H9 (cell line): ENCODE results near the gene CEBPE. TPM values are rescaled to one million over a fixed set of nuclear protein-coding genes. Genes with fewer than 3 reads are reported as not detected.

Source experiments
- DNase-seq: peaks from one replicate; pipeline ENCODE4 v3.0.0-alpha.2; 2017
- H2AFZ ChIP-seq: one replicate; pipeline ENCODE4 v1.6.1; 2013; ENCODE audit warnings: mild to moderate bottlenecking, low read length, control low read depth, moderate library complexity
- H2AK5ac ChIP-seq: 2 replicates; pipeline ENCODE4 v1.6.1; 2013; ENCODE audit warnings: low read length, control low read depth, mixed read lengths; ENCODE audit not compliant: insufficient read length
- H2BK120ac ChIP-seq: one replicate; pipeline ENCODE4 v1.6.1; 2013; ENCODE audit warnings: low read depth, mild to moderate bottlenecking, low read length, control low read depth, inconsistent platforms; ENCODE audit not compliant: poor library complexity, severe bottlenecking
- H2BK12ac ChIP-seq: 2 replicates; pipeline ENCODE4 v1.6.1; 2013; ENCODE audit warnings: low read length, control low read depth, mixed read lengths, low read depth; ENCODE audit not compliant: insufficient read length
- H2BK15ac ChIP-seq: 2 replicates; pipeline ENCODE4 v1.6.1; 2013; ENCODE audit warnings: low read depth, low read length, control low read depth
- H2BK20ac ChIP-seq: one replicate; pipeline ENCODE4 v1.6.1; 2013; ENCODE audit warnings: low read depth, mild to moderate bottlenecking, low read length, control low read depth, inconsistent platforms; ENCODE audit not compliant: poor library complexity, severe bottlenecking
- H2BK5ac ChIP-seq: 2 replicates; pipeline ENCODE4 v1.6.1; 2013; ENCODE audit warnings: low read length, control low read depth, mixed read lengths; ENCODE audit not compliant: insufficient read length
- H3K14ac ChIP-seq: 2 replicates; pipeline ENCODE4 v1.6.1; 2013; ENCODE audit warnings: low read length, control low read depth; ENCODE audit not compliant: insufficient read depth
- H3K18ac ChIP-seq: 2 replicates; pipeline ENCODE4 v1.6.1; 2013; ENCODE audit warnings: low read depth, mild to moderate bottlenecking, mixed read lengths, low read length, control low read depth; ENCODE audit not compliant: insufficient read length
- H3K23ac ChIP-seq: 2 replicates; pipeline ENCODE4 v1.6.1; 2013; ENCODE audit warnings: low read length, control low read depth, mixed read lengths, low read depth; ENCODE audit not compliant: insufficient read length
- H3K23me2 ChIP-seq: 2 replicates; pipeline ENCODE4 v1.6.1; 2013; ENCODE audit warnings: low read depth, mild to moderate bottlenecking, mixed read lengths, low read length, control low read depth; ENCODE audit not compliant: insufficient read length, poor library complexity, severe bottlenecking
- H3K27ac ChIP-seq: 2 replicates; pipeline ENCODE4 v1.5.1; 2013; ENCODE audit warnings: low read length, control low read depth, mixed read lengths, low read depth; ENCODE audit not compliant: insufficient read length
- H3K27me3 ChIP-seq: 2 replicates; pipeline ENCODE4 v1.6.1; 2013; ENCODE audit warnings: low read length, control low read depth, inconsistent platforms; ENCODE audit not compliant: insufficient read depth
- H3K4ac ChIP-seq: 2 replicates; pipeline ENCODE4 v1.6.1; 2013; ENCODE audit warnings: low read depth, mild to moderate bottlenecking, control low read depth, inconsistent platforms, low read length, moderate library complexity
- H3K4me1 ChIP-seq: 2 replicates; pipeline ENCODE4 v1.6.1; 2013; ENCODE audit warnings: low read length, control low read depth, inconsistent platforms; ENCODE audit not compliant: insufficient read depth
- H3K4me2 ChIP-seq: 2 replicates; pipeline ENCODE4 v1.6.1; 2013; ENCODE audit warnings: low read length, control low read depth, mixed read lengths; ENCODE audit not compliant: insufficient read length, insufficient read depth
- H3K56ac ChIP-seq: 2 replicates; pipeline ENCODE4 v1.6.1; 2013; ENCODE audit warnings: low read depth, mild to moderate bottlenecking, mixed read lengths, low read length, control low read depth; ENCODE audit not compliant: insufficient read length
- H3K79me1 ChIP-seq: 2 replicates; pipeline ENCODE4 v1.6.1; 2013; ENCODE audit warnings: low read depth, mild to moderate bottlenecking, moderate library complexity, low read length, control low read depth, inconsistent platforms; ENCODE audit not compliant: insufficient read depth, poor library complexity, severe bottlenecking
- H3K79me2 ChIP-seq: 2 replicates; pipeline ENCODE4 v1.6.1; 2013; ENCODE audit warnings: low read length, control low read depth, inconsistent platforms; ENCODE audit not compliant: insufficient read depth
- H3K9ac ChIP-seq: 2 replicates; pipeline ENCODE4 v1.6.1; 2013; ENCODE audit warnings: low read length, control low read depth, mixed read lengths; ENCODE audit not compliant: insufficient read length; ENCODE audit errors: extremely low read depth
- H3K9me3 ChIP-seq: one replicate; pipeline ENCODE4 v1.6.1; 2013; ENCODE audit warnings: low read depth, low read length, inconsistent platforms; ENCODE audit not compliant: control insufficient read depth
- H3T11ph ChIP-seq: one replicate; pipeline ENCODE4 v1.6.1; 2013; ENCODE audit warnings: mild to moderate bottlenecking, low read length, control low read depth, inconsistent platforms
- H4K20me1 ChIP-seq: one replicate; pipeline ENCODE4 v1.6.1; 2013; ENCODE audit not compliant: control insufficient read depth, insufficient read length, insufficient read depth
- H4K5ac ChIP-seq: 2 replicates; pipeline ENCODE4 v1.6.1; 2013; ENCODE audit warnings: low read depth, mild to moderate bottlenecking, mixed read lengths, low read length, control low read depth; ENCODE audit not compliant: insufficient read length
- H4K8ac ChIP-seq: replicated peaks from 2 replicates; pipeline ENCODE4 v1.6.1; 2013; ENCODE audit warnings: low read length, control low read depth, mixed read lengths, low read depth; ENCODE audit not compliant: insufficient read length
- H4K91ac ChIP-seq: 2 replicates; pipeline ENCODE4 v1.6.1; 2013; ENCODE audit warnings: low read depth, mild to moderate bottlenecking, moderate library complexity, mixed read lengths, low read length, control low read depth; ENCODE audit not compliant: insufficient read length
- H3K27ac Mint-ChIP-seq, 3 experiments: 2 replicates in 2 of 3; 3 replicates in 1 of 3; pipeline ENCODE4 v1.8.0; 2020 to 2021; ENCODE audit warnings: mixed read lengths in 3 of 3, mild to moderate bottlenecking in 1 of 3, moderate library complexity in 1 of 3
- H3K27me3 Mint-ChIP-seq: 2 replicates; pipeline ENCODE4 v1.8.0; 2021; ENCODE audit warnings: low read depth, mild to moderate bottlenecking, moderate library complexity, mixed read lengths
- H3K36me3 Mint-ChIP-seq, 3 experiments: 2 replicates in 2 of 3; 3 replicates in 1 of 3; pipeline ENCODE4 v1.8.0; 2020 to 2021; ENCODE audit warnings: low read depth in 3 of 3, mixed read lengths in 3 of 3; ENCODE audit not compliant: insufficient read depth in 1 of 3
- H3K4me1 Mint-ChIP-seq, 2 experiments: 2 replicates each; pipeline ENCODE4 v1.8.0; 2020; ENCODE audit warnings: mixed read lengths in 2 of 2
- H3K4me3 Mint-ChIP-seq, 2 experiments: 2 replicates in 1 of 2; 3 replicates in 1 of 2; pipeline ENCODE4 v1.8.0; 2020 to 2021; ENCODE audit warnings: mild to moderate bottlenecking in 2 of 2, mixed read lengths in 2 of 2, moderate library complexity in 1 of 2
- H3K9me3 Mint-ChIP-seq, 2 experiments: 2 replicates in 1 of 2; 3 replicates in 1 of 2; pipeline ENCODE4 v1.8.0; 2020; ENCODE audit warnings: mild to moderate bottlenecking in 2 of 2, mixed read lengths in 2 of 2, moderate library complexity in 1 of 2
- WGBS: extraction: QIAGEN DNeasy Blood & Tissue Kit; methylation state at CpG from one replicate; pipeline ENCODE4 v1.1.7; 2013; ENCODE audit warnings: missing lambda C conversion rate, low lambda C conversion rate, mixed read lengths; ENCODE audit not compliant: insufficient read length; ENCODE audit errors: extremely low coverage; 5-methylcytosine and 5-hydroxymethylcytosine counted together
- total RNA-seq: library from RNA; stranded (reverse); gene quantifications from 2 replicates; pipeline ENCODE4 v1.2.1, GENCODE V29; 2021
- TF ChIP-seq, protein P1 (sequence below): fragments of 200-600 bp; sonication (generic); conservative IDR thresholded peaks from 3 replicates; pipeline ENCODE4 v1.8.0; 2021; ENCODE audit warnings: antibody characterized with exemption, mild to moderate bottlenecking

Gene CEBPE
- total RNA-seq, 1 experiment from 2014 or later = not detected

DNA sequence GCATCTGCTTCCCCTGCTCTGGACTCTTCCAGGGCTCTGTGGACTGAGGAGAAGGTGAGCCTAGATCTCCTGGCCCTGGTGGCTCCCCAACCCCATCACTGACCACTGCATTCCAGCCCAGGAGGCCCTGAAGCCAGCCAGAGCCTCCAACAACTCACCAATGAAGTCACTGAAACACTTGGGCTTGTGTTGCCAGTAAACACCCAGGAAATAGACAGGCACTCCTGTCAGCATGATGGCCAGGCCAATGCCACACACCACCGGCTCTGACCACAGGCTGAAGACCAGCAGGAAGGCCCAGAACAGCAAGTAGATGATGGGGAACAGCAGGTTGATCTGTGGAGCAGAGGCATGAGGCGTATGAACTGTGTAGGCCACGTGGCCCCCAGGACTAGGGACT is 8.8 kb upstream of the CEBPE start:
- Histone ChIP-seq H3K27me3 (peaks cover 1% of the 10 kb centered on the region; the same call in 1 of the 2 replicates), H3K14ac (no peak overlapping the region; the same call in 1 of the 2 replicates), H2BK12ac (no peak overlapping the region), H2BK120ac (no peak overlapping the region), H4K20me1 (no peaks in the 10 kb centered on the region), H4K8ac (no peak overlapping the region), H4K91ac (no peak overlapping the region), H2AK5ac (no peak overlapping the region), H2AFZ (no peak overlapping the region), H3K79me1 (no peaks in the 10 kb centered on the region), H3K23ac (no peak overlapping the region), H3K4me1 (no peaks in the 10 kb centered on the region; the same call in 1 of the 2 replicates), H3K23me2 (no peaks in the 10 kb centered on the region), H3K56ac (no peak overlapping the region), H3T11ph (no peak overlapping the region), H3K27ac (no peak overlapping the region), H2BK20ac (no peak overlapping the region), H3K9me3 (no peaks in the 10 kb centered on the region), H3K4ac (no peak overlapping the region), H4K5ac (no peak overlapping the region), H3K9ac (no peak overlapping the region), H3K4me2 (no peak overlapping the region), H2BK15ac (no peak overlapping the region), H3K18ac (no peak overlapping the region), H3K79me2 (no peaks in the 10 kb centered on the region), H2BK5ac (no peak overlapping the region)
- Mint-ChIP-seq H3K27ac (peak overlapping the region in 2 of 3 experiments; percentile 19 to 66; a peak in 3 of 7 replicates), H3K4me1 (peaks cover 23 to 24% of the 10 kb centered on the region in 2 experiments), H3K9me3 (no peaks in the 10 kb centered on the region), H3K4me3 (peak overlapping the region in 1 of 2 experiments; percentile 12; a peak in 1 of 5 replicates), H3K27me3 (0 out of 2 replicates have a peak, but pooled peaks cover 2% of the 10 kb centered on the region), H3K36me3 (peaks cover 35 to 54% (median 51%) of the 10 kb centered on the region in 3 experiments; a peak in 6 of 7 replicates)
- WGBS = no CpG with 5 or more reads among the region's 3 CpGs
- TF ChIP-seq, protein P1, sequence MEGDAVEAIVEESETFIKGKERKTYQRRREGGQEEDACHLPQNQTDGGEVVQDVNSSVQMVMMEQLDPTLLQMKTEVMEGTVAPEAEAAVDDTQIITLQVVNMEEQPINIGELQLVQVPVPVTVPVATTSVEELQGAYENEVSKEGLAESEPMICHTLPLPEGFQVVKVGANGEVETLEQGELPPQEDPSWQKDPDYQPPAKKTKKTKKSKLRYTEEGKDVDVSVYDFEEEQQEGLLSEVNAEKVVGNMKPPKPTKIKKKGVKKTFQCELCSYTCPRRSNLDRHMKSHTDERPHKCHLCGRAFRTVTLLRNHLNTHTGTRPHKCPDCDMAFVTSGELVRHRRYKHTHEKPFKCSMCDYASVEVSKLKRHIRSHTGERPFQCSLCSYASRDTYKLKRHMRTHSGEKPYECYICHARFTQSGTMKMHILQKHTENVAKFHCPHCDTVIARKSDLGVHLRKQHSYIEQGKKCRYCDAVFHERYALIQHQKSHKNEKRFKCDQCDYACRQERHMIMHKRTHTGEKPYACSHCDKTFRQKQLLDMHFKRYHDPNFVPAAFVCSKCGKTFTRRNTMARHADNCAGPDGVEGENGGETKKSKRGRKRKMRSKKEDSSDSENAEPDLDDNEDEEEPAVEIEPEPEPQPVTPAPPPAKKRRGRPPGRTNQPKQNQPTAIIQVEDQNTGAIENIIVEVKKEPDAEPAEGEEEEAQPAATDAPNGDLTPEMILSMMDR = no peak
- DNase-seq = no peak
